Keratinocyte (primary cell): Measurements from ENCODE around the gene CIROP. TPM values are rescaled to one million over a fixed set of nuclear protein-coding genes. Genes with fewer than 3 reads are reported as not detected.

Experiments used
- DNase-seq: peaks from one replicate; pipeline ENCODE4 v3.0.0-alpha.2; 2011; ENCODE audit warnings: low read depth, missing footprints, low spot score
- FAIRE-seq: peaks from 2 replicates; lab custom pipeline; 2011; peaks lifted over from hg19 to GRCh38; lab: Jason Lieb, UNC
- H2AFZ ChIP-seq: 2 replicates; pipeline ENCODE4 v1.6.0; 2012; ENCODE audit warnings: low read length, control low read depth, inconsistent platforms; ENCODE audit not compliant: control insufficient read depth
- H3K27ac ChIP-seq: 2 replicates; pipeline ENCODE4 v1.5.1; 2011; ENCODE audit warnings: low read length; ENCODE audit not compliant: control insufficient read depth, insufficient read depth
- H3K27me3 ChIP-seq: 3 replicates; pipeline ENCODE4 v1.6.0; 2011; ENCODE audit warnings: low read length; ENCODE audit not compliant: control insufficient read depth, insufficient read depth; ENCODE audit errors: extremely low read depth
- H3K36me3 ChIP-seq, 2 experiments: 2 replicates in 1 of 2; 3 replicates in 1 of 2; pipeline ENCODE4 v1.5.1; 2011; ENCODE audit warnings: low read length in 2 of 2, mild to moderate bottlenecking in 1 of 2; ENCODE audit not compliant: control insufficient read depth in 2 of 2, insufficient read depth in 2 of 2; ENCODE audit errors: extremely low read depth in 1 of 2
- H3K4me1 ChIP-seq: 3 replicates; pipeline ENCODE4 v1.5.1; 2011; ENCODE audit warnings: low read length; ENCODE audit not compliant: control insufficient read depth, insufficient read depth; ENCODE audit errors: extremely low read depth
- H3K4me2 ChIP-seq: 3 replicates; pipeline ENCODE4 v1.6.0; 2011; ENCODE audit warnings: low read depth, low read length; ENCODE audit not compliant: control insufficient read depth, insufficient read depth; ENCODE audit errors: extremely low read depth
- H3K4me3 ChIP-seq, 3 experiments: fragments of 200-600 bp in 1 of 3; sonication (generic) in 1 of 3; 2 replicates in 2 of 3; 3 replicates in 1 of 3; pipeline ENCODE4 v1.5.1; 2011 to 2016; ENCODE audit warnings: low read length in 3 of 3, mild to moderate bottlenecking in 3 of 3, control low read depth in 2 of 3, inconsistent platforms in 1 of 3, low read depth in 1 of 3, mixed read lengths in 1 of 3, mixed run types in 1 of 3, moderate library complexity in 1 of 3; ENCODE audit not compliant: control insufficient read depth in 2 of 3, insufficient read depth in 2 of 3; ENCODE audit errors: extremely low read depth in 1 of 3
- H3K79me2 ChIP-seq: 2 replicates; pipeline ENCODE4 v1.6.0; 2012; ENCODE audit warnings: low read length; ENCODE audit not compliant: control insufficient read depth, insufficient read depth
- H3K9ac ChIP-seq: 3 replicates; pipeline ENCODE4 v1.6.0; 2011; ENCODE audit warnings: low read length; ENCODE audit not compliant: control insufficient read depth, insufficient read depth; ENCODE audit errors: extremely low read depth
- H3K9me1 ChIP-seq: 3 replicates; pipeline ENCODE4 v1.6.0; 2011; ENCODE audit warnings: low read length; ENCODE audit not compliant: control insufficient read depth, insufficient read depth; ENCODE audit errors: extremely low read depth
- H3K9me3 ChIP-seq: 2 replicates; pipeline ENCODE4 v1.5.1; 2012; ENCODE audit warnings: low read depth, low read length; ENCODE audit not compliant: control insufficient read depth
- H4K20me1 ChIP-seq: 3 replicates; pipeline ENCODE4 v1.6.0; 2011; ENCODE audit warnings: low read length; ENCODE audit not compliant: control insufficient read depth, insufficient read depth; ENCODE audit errors: extremely low read depth
- CTCF ChIP-seq, 3 experiments: IDR thresholded peaks in 1 of 3; conservative IDR thresholded peaks in 1 of 3; optimal IDR thresholded peaks in 1 of 3; 2 replicates in 2 of 3; 3 replicates in 1 of 3; pipeline versions ENCODE3 to v1.5.1; 2011; ENCODE audit warnings: low read length in 3 of 3, mild to moderate bottlenecking in 3 of 3, moderate library complexity in 2 of 3, control low read depth in 1 of 3, inconsistent platforms in 1 of 3; ENCODE audit not compliant: insufficient read depth in 2 of 3; ENCODE audit errors: extremely low read depth in 1 of 3
- EZH2 ChIP-seq: IDR thresholded peaks from one replicate; pipeline ENCODE4 v1.6.1; 2012; ENCODE audit warnings: inconsistent platforms, mild to moderate bottlenecking, low read length, moderate library complexity
- dilution Hi-C: fragments of 300-500 bp; cut with MboI; formaldehyde crosslinking; loops from one replicate; pipeline ENCODE4 v1.7.0; 2020; ENCODE audit warnings: low sequenced_read_pairs; ENCODE audit not compliant: extremely low pct_ligation_motif_present
- polyA plus RNA-seq, 5 experiments: library from polyadenylated mRNA; depleted of rRNA in 3 of 5; stranded (reverse) in 3 of 5; stranded (forward) in 1 of 5; unstranded in 1 of 5; fragments of >200 nt; gene quantifications; 1 replicate in 1 of 5; 2 replicates in 3 of 5; 3 replicates in 1 of 5; pipeline versions ENCODE4 v1.2.1 to v1.2.3, GENCODE V29; 2011 to 2012; ENCODE audit warnings: missing spikeins in 2 of 5, low read depth in 1 of 5, low replicate concordance in 1 of 5

Gene CIROP
- polyA plus RNA-seq, 1 donor (not counting 4 experiments of a cell fraction or from before 2014, with no cell fraction given): not detected

- Histone ChIP-seq H3K27ac (no peak overlapping the region), H3K4me1 (peaks cover 23% of the 10 kb centered on the region), H3K27me3 (no peaks in the 10 kb centered on the region), H2AFZ (no peak overlapping the region), H3K4me2 (no peak overlapping the region), H4K20me1 (peaks cover 19% of the 10 kb centered on the region), H3K9ac (no peak overlapping the region), H3K9me1 (peaks cover 4% of the 10 kb centered on the region), H3K79me2 (peaks cover 53% of the 10 kb centered on the region), H3K36me3 (peaks cover 38 to 53% of the 10 kb centered on the region in 2 experiments), H3K9me3 (no peaks in the 10 kb centered on the region), H3K4me3 (no peak overlapping the region)
- dilution Hi-C loops: no loop called here
- DNase-seq: no peak
- TF ChIP-seq CTCF (optimal IDR thresholded peaks at IDR 0.05 in 1 of 3, IDR thresholded peaks at IDR 0.05 in 1 of 3, conservative IDR thresholded peaks at IDR 0.05 in 1 of 3; ENCODE audit: extremely low read depth in 1 of 3, insufficient read depth in 2 of 3, low read length in 3 of 3): no peak
- TF ChIP-seq EZH2: no peak
- no peak for FAIRE-seq
Measured at GRCh38 chr14:23069413-23069806, 35.4 kb downstream of the CIROP start.

DNA sequence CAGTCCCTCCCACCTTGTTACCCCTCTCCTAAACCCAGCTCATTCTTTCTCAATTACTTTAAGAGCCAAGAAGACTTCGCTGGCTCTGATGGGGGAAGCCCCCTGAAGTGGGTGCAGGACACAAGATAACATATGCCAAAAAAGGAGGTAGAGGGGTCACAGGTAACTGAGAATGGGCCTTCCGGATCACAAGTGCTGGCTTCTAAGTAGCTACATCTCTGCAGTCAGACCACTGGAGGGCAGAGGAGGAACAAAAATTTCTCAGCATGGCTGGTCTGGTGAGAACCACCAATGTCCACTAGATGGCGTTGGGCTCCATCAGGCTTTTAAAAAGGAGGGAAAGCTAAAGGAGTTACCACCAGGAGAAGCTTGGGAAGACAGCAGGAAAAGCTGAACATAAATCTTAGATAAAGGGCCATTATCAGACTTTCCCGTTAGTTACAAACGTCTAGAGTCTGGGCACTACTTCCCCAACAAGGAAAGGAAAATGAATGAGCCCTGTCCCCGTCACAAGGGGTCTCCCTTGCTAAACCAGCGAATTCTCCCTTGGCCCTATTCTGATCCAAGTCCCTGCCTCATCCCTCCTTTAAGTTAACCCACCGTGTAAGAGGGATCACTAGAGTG is 35.9 kb downstream of the CIROP start:
- H3K9me3 ChIP-seq: no peaks in the 10 kb centered on the region
- FAIRE-seq (peak; percentile 49), DNase-seq (peak; percentile 58)
- no peaks in the 10 kb centered on the region for H3K27me3 ChIP-seq
- H3K4me2 ChIP-seq: peak overlapping the region; percentile 47
- peaks cover 19% of the 10 kb centered on the region for H4K20me1 ChIP-seq
- no peak overlapping the region for H3K4me3 ChIP-seq
- H3K27ac ChIP-seq: no peak overlapping the region
- no peak for TF ChIP-seq EZH2
- peak; percentile 91 to 100 (median 97) for TF ChIP-seq CTCF (optimal IDR thresholded peaks at IDR 0.05 in 1 of 3, IDR thresholded peaks at IDR 0.05 in 1 of 3, conservative IDR thresholded peaks at IDR 0.05 in 1 of 3; ENCODE audit: extremely low read depth in 1 of 3, insufficient read depth in 2 of 3, low read length in 3 of 3)
- H3K9ac ChIP-seq: no peak overlapping the region
- peaks cover 4% of the 10 kb centered on the region for H3K9me1 ChIP-seq
- peaks cover 42 to 55% of the 10 kb centered on the region in 2 experiments for H3K36me3 ChIP-seq
- dilution Hi-C loops: no loop called here
- H2AFZ ChIP-seq: no peak overlapping the region
- H3K79me2 ChIP-seq: peaks cover 53% of the 10 kb centered on the region
- H3K4me1 ChIP-seq: peaks cover 23% of the 10 kb centered on the region
